Measurements from ENCODE around the gene CLEC4G. TPM values are rescaled to one million over a fixed set of nuclear protein-coding genes. Genes with fewer than 3 reads are reported as not detected.

CLEC4G gene
- total RNA-seq, 2 experiments from 2014 or later, result not detected

Other genes with a start within 250 kb of the CLEC4G start
- 1 to 10 TPM; 1.0 to 1.3 TPM for gene PEX11G, start 243.1 kb downstream of the CLEC4G start, total RNA-seq
- gene ZNF358, start 216.0 kb downstream of the CLEC4G start, total RNA-seq, result 10 to 100 TPM; 12.6 to 13.1 TPM
- 10 to 100 TPM; 17.5 to 18.2 TPM for gene MCOLN1, start 209.5 kb downstream of the CLEC4G start, total RNA-seq
- gene PNPLA6, start 196.4 kb downstream of the CLEC4G start, total RNA-seq, result 100 to 1,000 TPM; 152 to 155 TPM
- under 1 TPM; 0.40 to 0.50 TPM for gene CAMSAP3, start 136.2 kb downstream of the CLEC4G start, total RNA-seq
- 10 to 100 TPM; 53.5 to 58.1 TPM for gene XAB2, start 102.6 kb downstream of the CLEC4G start, total RNA-seq
- 100 to 1,000 TPM; 134 to 158 TPM for gene PET100, start 102.3 kb downstream of the CLEC4G start, total RNA-seq
- 1 to 10 TPM; 2.6 to 4.8 TPM for gene PCP2, start 98.4 kb downstream of the CLEC4G start, total RNA-seq
- gene STXBP2, start 95.0 kb downstream of the CLEC4G start, total RNA-seq, result 100 to 1,000 TPM; 170 to 189 TPM
- gene RETN, start 63.1 kb downstream of the CLEC4G start, total RNA-seq, result 1 to 10 TPM; 4.4 to 4.8 TPM
- gene MCEMP1, start 55.0 kb downstream of the CLEC4G start, total RNA-seq, result not detected
- 10 to 100 TPM; 74.4 to 79.8 TPM for gene TRAPPC5, start 51.3 kb downstream of the CLEC4G start, total RNA-seq
- under 1 TPM; 0.19 to 0.26 TPM for gene FCER2, start 30.0 kb downstream of the CLEC4G start, total RNA-seq
- under 1 TPM; 0.19 to 0.62 TPM for gene CD209, start 15.4 kb upstream of the CLEC4G start, total RNA-seq
- not detected for gene CLEC4M, start 31.1 kb upstream of the CLEC4G start, total RNA-seq
- 10 to 100 TPM in 1 of 2 experiments, 1 to 10 TPM in 1; 9.6 to 10.4 TPM for gene EVI5L, start 98.1 kb upstream of the CLEC4G start, total RNA-seq
- under 1 TPM; 0.40 to 0.78 TPM for gene PRR36, start 142.3 kb upstream of the CLEC4G start, total RNA-seq
- not detected for gene LRRC8E, start 156.4 kb upstream of the CLEC4G start, total RNA-seq
- gene MAP2K7, start 171.8 kb upstream of the CLEC4G start, total RNA-seq, result 10 to 100 TPM; 46.8 to 46.9 TPM
- 1 to 10 TPM; 2.2 to 3.6 TPM for gene TGFBR3L, start 182.7 kb upstream of the CLEC4G start, total RNA-seq
- 10 to 100 TPM; 18.3 to 20.7 TPM for gene SNAPC2, start 188.2 kb upstream of the CLEC4G start, total RNA-seq
- gene CTXN1, start 194.0 kb upstream of the CLEC4G start, total RNA-seq, result not detected
- 10 to 100 TPM; 66.6 to 67.8 TPM for gene TIMM44, start 211.6 kb upstream of the CLEC4G start, total RNA-seq